Measurements from ENCODE around the gene CYP4V2.

Gene CYP4V2

DNA sequence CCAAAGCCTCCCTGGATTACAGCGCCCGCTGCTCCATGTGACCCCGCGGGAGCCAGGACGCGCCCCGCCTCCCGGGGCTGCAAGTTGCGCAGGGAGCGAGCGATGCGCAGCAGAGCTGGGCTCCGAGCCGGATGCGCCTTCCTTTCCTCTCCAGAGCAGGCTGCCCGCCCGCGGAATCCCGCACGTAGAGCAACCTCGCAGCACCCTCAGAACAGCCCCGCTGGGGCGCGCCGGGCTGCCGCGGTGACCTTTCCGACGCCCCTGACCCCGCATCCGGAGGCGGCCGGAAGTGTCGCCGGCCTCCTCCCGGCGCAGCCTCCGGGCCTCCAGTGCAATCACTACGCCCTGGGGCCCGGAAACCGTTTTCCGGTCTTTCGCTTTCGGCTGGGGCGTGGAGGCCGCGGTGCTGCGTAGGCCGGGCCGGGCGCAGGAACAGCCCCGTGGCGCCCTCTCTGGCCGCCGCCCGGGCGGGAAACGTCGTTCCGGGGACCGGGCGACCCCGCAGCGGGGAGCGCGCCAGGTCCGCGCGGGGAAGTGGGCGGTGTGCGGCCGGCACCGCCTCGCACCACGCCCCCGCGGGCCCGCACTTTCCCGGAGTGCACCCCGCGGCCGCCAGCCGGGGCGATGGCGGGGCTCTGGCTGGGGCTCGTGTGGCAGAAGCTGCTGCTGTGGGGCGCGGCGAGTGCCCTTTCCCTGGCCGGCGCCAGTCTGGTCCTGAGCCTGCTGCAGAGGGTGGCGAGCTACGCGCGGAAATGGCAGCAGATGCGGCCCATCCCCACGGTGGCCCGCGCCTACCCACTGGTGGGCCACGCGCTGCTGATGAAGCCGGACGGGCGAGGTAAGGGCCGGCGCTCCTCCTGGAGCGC is at the start of gene CYP4V2:
CYP4V2 (plus strand) TSS at position 368 of the 866 bp plus-strand sequence; CDS start at position 625, 257 bp downstream.
- DNase-seq (ENCODE audit: low read depth), result peak; percentile 71

DNA sequence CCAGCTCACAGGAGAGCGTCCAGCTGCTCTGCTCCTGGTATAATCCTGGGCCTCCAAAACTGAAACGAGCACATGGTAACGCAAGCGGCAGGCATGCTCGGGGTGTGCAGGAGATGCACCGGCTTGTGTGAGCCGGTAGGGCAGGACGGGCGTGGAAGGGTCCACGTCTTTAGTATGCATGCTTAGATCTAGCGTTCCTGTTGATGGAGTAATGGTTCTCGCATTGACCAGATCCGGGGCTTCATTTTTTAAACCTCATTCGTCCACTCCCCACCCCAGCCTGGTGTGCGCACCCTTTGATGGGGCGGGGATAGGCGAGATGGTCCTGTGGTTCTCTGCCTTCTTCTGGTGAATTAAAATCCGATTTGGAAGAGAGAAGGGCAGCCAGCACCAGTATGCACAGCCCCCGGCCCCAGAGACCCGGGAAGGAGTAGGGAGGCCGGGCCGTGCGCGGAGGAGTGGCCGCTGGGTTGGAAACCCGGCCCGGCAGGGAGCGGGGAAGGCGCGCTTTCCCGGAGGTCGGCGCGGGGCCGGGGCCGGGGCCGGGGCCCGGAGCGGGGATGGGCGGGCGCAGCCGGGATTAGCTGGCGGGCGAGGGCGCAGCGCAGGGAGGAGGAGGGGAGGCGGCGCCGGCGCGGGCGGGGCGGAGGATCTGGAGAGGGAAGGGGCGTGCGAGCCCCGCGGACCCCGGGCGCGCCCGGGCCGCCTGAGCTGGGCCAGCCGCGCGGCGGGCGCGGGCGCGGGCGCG is 47.0 kb upstream of the CYP4V2 start:
- DNase-seq (ENCODE audit: low read depth), result no peak

- DNase-seq (ENCODE audit: low read depth), result no peak
These were observed 46.3 kb upstream of the CYP4V2 start for GRCh38 chr4:186144946-186145569.

GRCh38 chr4:186146458-186146857 is 44.9 kb upstream of the CYP4V2 start:
- no peak for DNase-seq (ENCODE audit: low read depth)

DNA sequence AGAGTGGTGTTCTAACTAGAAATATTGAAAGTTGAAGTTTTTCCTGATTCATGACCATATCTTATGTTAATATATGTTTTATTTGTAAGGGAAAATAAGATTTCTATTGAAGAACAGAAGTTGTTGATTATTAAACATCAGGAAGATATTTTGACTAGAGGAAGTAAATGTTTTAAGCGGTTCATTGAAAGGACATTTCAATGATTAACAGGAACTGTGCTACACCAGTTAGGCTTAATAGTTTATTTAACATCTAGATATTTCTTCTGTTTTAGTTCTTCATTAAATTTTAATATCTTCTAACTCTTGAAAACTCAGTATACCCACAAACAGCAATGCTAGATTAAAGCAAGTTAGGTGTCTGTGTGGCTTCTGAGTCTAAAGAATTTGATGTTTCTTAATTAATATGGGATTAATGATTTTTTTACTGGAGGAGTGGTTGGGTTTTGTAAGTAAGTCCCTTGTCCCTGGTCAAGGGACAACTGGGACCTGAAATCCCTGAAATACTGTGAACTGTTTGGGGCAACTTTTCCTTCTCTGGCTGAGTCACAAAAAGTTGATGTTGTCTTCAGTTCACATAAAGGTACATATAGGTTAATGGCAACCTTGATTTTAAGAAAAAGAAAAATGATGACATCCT is 42.9 kb upstream of the CYP4V2 start:
- DNase-seq (ENCODE audit: low read depth), result no peak

DNA sequence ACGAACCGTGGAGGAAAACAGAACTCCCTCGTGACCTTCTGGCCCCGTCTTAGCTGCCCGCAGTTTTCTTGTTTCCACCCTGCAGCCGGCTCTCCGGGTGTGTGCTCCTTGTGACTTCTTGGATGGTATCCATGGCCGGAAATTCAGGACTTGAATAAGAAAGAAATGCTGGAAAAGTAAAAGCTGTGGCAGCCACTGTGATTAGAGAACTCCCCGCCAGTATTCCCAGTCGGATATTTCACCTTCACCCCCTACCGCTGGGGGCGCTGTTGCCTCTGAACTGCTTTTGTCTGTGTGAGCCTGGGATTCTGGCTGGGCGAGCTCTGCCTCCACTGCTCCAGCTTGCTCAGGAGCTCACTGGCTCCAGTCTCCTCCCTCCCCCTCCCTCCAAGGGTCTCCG is 41.5 kb upstream of the CYP4V2 start:
- DNase-seq (ENCODE audit: low read depth), result peak; percentile 19

GRCh38 chr4:186150926-186151325 is 40.4 kb upstream of the CYP4V2 start:
- DNase-seq (ENCODE audit: low read depth), result no peak

GRCh38 chr4:186151499-186151898 is 39.9 kb upstream of the CYP4V2 start:
- no peak for DNase-seq (ENCODE audit: low read depth)

DNA sequence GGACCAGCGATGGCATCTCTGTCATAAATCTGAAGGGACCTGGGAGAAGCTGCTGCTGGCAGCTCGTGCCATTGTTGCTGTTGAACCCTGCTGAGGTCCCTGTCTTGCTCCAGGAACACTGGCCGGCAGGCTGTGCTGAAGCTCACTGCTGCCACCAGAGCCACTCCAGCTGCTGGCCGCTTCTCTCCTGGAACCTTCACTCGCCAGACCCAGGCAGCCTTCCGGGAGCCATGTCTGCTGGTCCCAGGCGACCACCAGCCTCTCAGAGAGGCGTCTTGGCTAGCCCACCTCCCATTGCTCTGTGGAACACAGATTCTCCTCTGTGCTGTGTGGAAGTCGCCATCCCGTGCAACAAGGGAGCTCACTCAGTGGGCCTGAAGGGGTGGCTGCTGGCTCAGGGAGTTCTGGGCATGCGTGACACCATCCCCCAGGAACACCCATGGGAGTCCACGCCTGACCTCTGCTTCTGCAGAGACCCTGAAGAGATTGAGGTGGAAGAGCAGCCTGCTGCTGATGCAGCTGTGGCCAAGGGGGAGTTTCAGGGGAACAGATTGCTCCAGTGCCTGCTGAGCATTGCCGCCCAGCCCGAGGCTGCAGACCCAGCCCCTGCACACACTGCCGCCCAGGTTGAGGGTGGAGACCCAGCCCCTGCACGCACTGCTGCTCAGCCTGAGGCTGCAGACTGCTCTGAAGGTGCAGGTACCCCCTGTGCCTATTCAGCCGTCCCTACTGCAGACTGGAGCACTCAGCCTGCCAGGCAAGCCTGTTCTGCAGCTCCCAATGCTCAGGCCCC is 33.1 kb upstream of the CYP4V2 start:
- DNase-seq (ENCODE audit: low read depth), result no peak

DNA sequence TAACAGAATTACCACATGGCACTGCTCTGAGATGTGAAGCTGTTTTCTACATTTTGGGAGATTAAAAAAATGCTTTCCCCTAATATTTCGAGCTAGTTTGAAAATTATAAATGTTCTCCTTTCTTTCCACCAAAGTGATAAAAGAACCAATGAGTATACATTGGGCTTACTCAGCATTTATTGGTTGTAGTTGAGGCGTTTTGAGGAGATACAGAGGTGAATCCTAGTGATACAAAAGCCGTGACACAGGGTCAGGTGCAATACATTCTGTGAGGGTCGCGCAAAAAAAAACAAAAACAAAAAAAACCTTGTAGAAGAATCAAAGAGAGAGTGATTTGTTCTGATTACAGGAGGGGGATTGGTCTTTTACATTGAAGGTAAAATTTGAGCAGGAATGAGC is 32.4 kb upstream of the CYP4V2 start:
- no peak for DNase-seq (ENCODE audit: low read depth)

- no peak for DNase-seq (ENCODE audit: low read depth)
These were observed 31.8 kb upstream of the CYP4V2 start for GRCh38 chr4:186159613-186160012.

- no peak for DNase-seq (ENCODE audit: low read depth)
These were observed 30.2 kb upstream of the CYP4V2 start for GRCh38 chr4:186161138-186161537.

DNA sequence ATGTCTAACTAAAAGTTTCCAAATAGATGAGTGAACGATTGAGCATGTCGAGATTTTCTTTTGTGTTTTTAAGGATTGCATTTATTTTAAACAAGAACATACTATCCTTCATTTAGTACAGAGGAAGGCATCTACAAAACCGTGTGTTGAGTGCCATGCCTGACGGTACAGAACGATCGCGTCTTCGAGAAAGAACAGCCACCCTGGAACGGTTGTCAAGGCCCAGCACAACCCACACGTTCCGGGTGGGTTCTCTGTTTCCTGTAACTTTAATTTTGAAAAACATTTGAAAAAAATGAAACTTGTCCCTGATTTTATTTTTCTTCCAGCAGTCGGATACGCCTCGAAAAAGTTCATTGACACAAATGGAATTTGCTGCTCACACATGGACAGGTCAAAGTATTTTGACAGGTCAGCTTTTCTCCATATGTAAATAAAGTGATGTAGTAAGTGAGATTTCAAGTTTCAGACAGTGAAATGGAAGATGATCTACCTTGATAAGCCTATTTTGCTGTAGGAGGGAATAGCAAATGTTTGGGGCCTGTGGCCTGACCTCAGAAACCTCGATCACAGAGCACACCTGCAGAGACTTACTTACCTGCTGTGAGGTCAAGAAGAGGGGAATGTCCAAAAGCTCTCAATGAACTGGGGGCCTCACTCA is 24.4 kb upstream of the CYP4V2 start:
- no peak for DNase-seq (ENCODE audit: low read depth)

- DNase-seq (ENCODE audit: low read depth), result no peak
These were observed 23.8 kb upstream of the CYP4V2 start for GRCh38 chr4:186167605-186168004.

DNA sequence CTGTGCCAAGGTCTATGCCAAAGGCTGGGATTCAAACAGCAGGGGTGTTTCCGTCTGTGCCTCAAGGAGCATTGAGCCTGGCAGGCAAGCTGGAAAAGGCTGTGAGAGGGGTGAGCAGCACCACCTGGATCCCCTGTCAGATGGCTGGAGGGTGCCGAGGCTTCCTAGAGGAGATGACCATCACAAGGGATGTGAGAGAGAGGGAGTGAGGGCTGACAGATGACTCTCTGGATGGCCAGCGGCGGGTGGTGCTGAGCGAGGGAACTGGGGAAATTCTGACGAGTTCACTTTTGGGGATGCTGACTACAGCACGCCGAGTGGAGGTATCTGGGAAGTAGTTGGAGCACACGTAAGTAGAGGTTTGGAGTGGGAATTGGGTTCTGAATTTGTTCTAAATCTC is 22.6 kb upstream of the CYP4V2 start:
- DNase-seq (ENCODE audit: low read depth), result no peak

- no peak for DNase-seq (ENCODE audit: low read depth)
These were observed 21.9 kb upstream of the CYP4V2 start for GRCh38 chr4:186169333-186169944.

GRCh38 chr4:186169945-186170802 is 21.2 kb upstream of the CYP4V2 start:
- DNase-seq (ENCODE audit: low read depth), result no peak

DNA sequence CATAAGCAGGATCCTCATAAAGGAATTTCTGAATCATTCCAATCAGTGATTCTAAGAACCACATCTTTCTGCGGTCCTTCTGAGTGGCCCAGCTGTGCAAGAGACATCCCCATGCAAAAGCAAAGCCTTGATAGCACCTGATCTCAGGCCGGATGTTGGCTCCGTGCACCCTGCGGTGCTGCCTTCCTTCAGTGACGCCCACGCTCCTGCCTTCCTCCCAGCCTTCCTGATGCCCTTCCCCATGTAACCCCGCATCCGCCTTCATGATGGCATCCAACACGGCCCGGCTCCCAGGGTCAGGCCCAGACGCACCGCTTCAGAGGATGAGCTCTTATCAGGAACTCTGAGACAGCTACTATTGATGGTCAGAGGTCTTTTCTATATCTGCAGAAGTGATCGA is 20.4 kb upstream of the CYP4V2 start:
- DNase-seq (ENCODE audit: low read depth), result no peak

- no peak for DNase-seq (ENCODE audit: low read depth)
These were observed 18.8 kb upstream of the CYP4V2 start for GRCh38 chr4:186172546-186172945.

- no peak for DNase-seq (ENCODE audit: low read depth)
These were observed 3.3 kb upstream of the CYP4V2 start for GRCh38 chr4:186188107-186188506.

All from activated T-cell treated with anti-CD3 and anti-CD28 coated beads for 1 hour (primary cell).